GM19324 (cell line): ENCODE measurements around the gene SH3PXD2B.

Source experiments
- ATAC-seq: cut with Tn5 transposase; IDR thresholded peaks from one replicate; pipeline ENCODE4 v1.9.1; 2021; ENCODE audit warnings: mild to moderate bottlenecking, moderate library complexity; ENCODE audit not compliant: unreplicated experiment, low FRiP score

The SH3PXD2B gene

GRCh38 chr5:172453986-172454357 lies 353 bp downstream of the SH3PXD2B start:
- ATAC-seq, result no peak

GRCh38 chr5:172453206-172453985 lies 929 bp downstream of the SH3PXD2B start:
- no peak for ATAC-seq

GRCh38 chr5:172452398-172453205 lies 1.7 kb downstream of the SH3PXD2B start:
- ATAC-seq, result no peak

GRCh38 chr5:172451771-172452197 lies 2.5 kb downstream of the SH3PXD2B start:
- no peak for ATAC-seq

- no peak for ATAC-seq
Observed at GRCh38 chr5:172450861-172451695, 3.2 kb downstream of the SH3PXD2B start.

- no peak for ATAC-seq
Observed at GRCh38 chr5:172450453-172450852, 3.9 kb downstream of the SH3PXD2B start.

GRCh38 chr5:172448999-172449398 lies 5.3 kb downstream of the SH3PXD2B start:
- ATAC-seq, result no peak

GRCh38 chr5:172447646-172448365 lies 6.5 kb downstream of the SH3PXD2B start:
- no peak for ATAC-seq

GRCh38 chr5:172446336-172447051 lies 7.8 kb downstream of the SH3PXD2B start:
- no peak for ATAC-seq

GRCh38 chr5:172445866-172446265 lies 8.5 kb downstream of the SH3PXD2B start:
- no peak for ATAC-seq

- no peak for ATAC-seq
Observed at GRCh38 chr5:172444626-172445365, 9.5 kb downstream of the SH3PXD2B start.

- no peak for ATAC-seq
Observed at GRCh38 chr5:172444110-172444510, 10.2 kb downstream of the SH3PXD2B start.

- no peak for ATAC-seq
Observed at GRCh38 chr5:172443441-172444109, 10.8 kb downstream of the SH3PXD2B start.

- no peak for ATAC-seq
Observed at GRCh38 chr5:172442592-172442991, 11.7 kb downstream of the SH3PXD2B start.

GRCh38 chr5:172441262-172441751 lies 13.0 kb downstream of the SH3PXD2B start:
- ATAC-seq, result no peak

- ATAC-seq, result no peak
Observed at GRCh38 chr5:172440486-172440885, 13.8 kb downstream of the SH3PXD2B start.

GRCh38 chr5:172439785-172440477 lies 14.4 kb downstream of the SH3PXD2B start:
- no peak for ATAC-seq

GRCh38 chr5:172438319-172438668 lies 16.0 kb downstream of the SH3PXD2B start:
- ATAC-seq, result no peak
